ENCODE results near the gene AFG1L.

Gene AFG1L

DNA sequence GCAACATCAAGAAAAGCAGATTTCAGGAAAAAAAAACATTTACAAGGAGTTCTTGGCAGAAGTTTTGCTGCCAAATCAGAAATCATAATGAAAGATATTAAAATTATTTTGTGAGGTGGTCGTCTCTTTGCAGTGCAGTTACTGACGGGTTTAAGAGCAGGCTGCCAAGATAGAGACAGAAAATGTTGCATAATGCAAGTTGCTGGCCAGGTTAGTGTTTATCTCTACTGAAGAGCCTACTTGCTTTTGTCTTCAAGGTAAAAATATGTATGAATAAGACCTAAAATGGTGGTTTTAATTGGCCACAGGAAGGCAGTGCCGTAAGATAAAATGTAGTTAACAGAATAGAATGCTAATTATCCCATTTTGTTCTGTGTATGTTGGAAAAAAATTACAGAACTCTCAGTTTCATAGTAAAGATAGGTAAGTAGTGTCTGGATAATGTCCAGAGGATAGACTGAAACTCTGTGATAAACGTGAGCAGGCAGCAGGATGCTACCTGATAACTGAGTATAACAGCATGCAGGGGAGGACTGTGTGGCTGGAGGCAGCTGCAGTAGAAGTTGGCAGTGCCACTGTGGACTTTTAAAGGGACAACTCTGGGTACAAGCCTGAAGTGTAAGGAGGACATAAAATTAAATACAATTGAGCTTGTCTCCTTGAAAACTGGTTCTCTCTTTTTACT is 279.7 kb downstream of the AFG1L start:
- peak in 1 of 56 donors; percentile 18 for DNase-seq

All from nucleus accumbens (tissue), 56 donors.